MG63 (cell line): ENCODE measurements around the gene PPP1R9A. TPM values are rescaled to one million over a fixed set of nuclear protein-coding genes. Genes with fewer than 3 reads are reported as not detected.
A peak's percentile ranks its signal among the peaks of the same experiment; 100 is the strongest.

Experiments used
- DNase-seq: peaks from one replicate; pipeline ENCODE4 v3.0.0-alpha.2; 2020
- H3K27me3 ChIP-seq: fragments of 250-450 bp; sonication (Bioruptor Pico); 2 replicates; pipeline ENCODE4 v1.5.1; 2020; ENCODE audit warnings: mild to moderate bottlenecking, moderate library complexity
- H3K36me3 ChIP-seq: fragments of 250-450 bp; sonication (Bioruptor Pico); 2 replicates; pipeline ENCODE4 v1.5.1; 2020; ENCODE audit warnings: mild to moderate bottlenecking, moderate library complexity
- H3K4me3 ChIP-seq: fragments of 250-450 bp; sonication (Bioruptor Pico); 2 replicates; pipeline ENCODE4 v1.5.1; 2020; ENCODE audit warnings: mild to moderate bottlenecking, moderate library complexity
- H3K9me3 ChIP-seq: fragments of 250-450 bp; sonication (Bioruptor Pico); 2 replicates; pipeline ENCODE4 v1.5.1; 2020; ENCODE audit warnings: mild to moderate bottlenecking, moderate library complexity
- total RNA-seq: library from RNA; depleted of rRNA; stranded (reverse); fragments of >200 nt; shearing (Covaris generic); gene quantifications from 2 replicates; pipeline ENCODE4 v1.2.3, GENCODE V29; 2014; ENCODE audit warnings: low replicate concordance; rRNA removed

Gene PPP1R9A
- total RNA-seq = 1.7 and 3.1 TPM in 2 replicates

DNA sequence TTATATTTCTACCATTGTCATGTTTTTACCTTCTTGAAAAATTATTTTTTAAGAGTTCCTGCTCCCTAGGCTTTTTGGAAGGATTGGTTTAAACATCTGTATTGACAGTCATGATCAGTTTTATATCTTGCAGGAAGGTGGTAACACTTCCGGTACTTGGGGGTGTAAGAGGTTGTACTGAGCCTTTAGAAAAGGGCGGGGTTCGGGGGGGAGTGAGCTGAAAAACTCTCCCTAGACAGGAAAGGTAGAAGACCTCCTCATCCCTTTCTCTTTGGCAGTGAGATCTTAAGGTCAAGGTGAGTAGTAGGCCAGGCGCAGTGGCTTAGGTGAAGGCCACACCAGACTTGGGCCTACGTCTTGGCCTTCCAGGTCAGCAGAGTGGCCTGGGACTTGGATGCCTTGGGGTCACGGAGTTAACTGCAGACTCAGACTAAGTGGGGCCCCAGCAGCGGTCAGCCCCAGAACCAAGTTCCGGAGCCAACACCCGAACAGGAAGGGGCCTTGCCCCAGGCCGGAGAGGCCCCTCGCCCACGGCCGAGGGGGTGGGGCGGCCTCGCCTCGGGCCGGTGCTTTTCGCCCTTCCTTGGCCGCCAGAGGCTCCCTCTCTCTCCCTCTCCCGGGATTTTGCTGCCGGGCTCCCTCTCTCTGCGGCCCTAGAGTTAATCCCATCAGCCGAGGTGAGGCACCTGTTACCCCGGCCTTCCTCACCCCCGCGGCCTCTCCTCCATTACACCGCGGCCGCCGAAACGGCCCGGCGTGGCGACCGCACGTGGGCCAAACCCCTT, at the start of gene PPP1R9A:
PPP1R9A (plus strand) TSS at position 569 of the 785 bp plus-strand sequence. CDS start 2,520 bp downstream, outside the sequence.
- no peaks in the 10 kb centered on the region for H3K36me3 ChIP-seq
- peak within 1 kb of the TSS; percentile 56 for H3K4me3 ChIP-seq
- no peaks in the 10 kb centered on the region for H3K9me3 ChIP-seq
- DNase-seq = peak; percentile 49
- no peaks in the 10 kb centered on the region for H3K27me3 ChIP-seq

DNA sequence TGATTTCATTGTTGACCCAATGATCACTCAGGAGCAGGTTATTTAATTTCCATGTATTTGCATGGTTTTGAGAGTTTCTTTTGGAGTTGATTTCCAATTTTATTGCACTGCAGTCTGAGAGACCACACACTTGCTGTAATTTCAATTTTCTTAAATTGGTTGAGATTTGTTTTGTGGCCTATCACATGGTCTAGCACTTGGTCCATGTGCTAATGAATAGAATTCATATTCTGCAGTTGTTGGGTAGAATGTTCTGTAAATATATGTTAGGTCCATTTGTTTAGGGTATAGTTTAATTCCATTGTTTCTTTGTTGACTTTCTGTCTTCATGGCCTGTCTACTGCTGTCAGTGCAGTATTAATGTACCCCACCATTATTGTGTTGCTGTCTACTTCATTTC, 36.3 kb upstream of the PPP1R9A start:
- DNase-seq = no peak
- Histone ChIP-seq H3K36me3 (no peaks in the 10 kb centered on the region), H3K27me3 (no peaks in the 10 kb centered on the region), H3K4me3 (no peak overlapping the region), H3K9me3 (no peaks in the 10 kb centered on the region)

DNA sequence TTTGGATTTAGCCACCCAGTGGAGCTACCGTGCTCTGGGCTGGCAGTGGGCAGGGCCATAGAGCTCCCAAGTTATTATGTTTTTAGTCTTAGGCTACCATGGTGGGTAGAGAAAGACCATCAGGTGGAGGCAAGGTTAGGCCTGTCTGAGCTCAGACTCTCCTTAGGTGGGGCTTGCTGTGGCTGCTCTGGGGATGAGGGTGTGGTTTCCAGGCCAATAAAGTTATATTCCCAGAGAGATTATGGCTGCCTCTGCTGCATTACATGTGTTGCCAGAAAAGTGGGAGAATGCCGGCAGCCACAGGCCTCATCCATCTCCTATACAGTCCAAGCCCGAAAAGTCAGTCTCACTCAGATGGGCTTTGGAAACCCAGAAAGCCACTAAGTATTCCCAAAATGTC, 34.2 kb upstream of the PPP1R9A start:
- Histone ChIP-seq H3K4me3 (no peak overlapping the region), H3K9me3 (no peaks in the 10 kb centered on the region), H3K36me3 (no peaks in the 10 kb centered on the region), H3K27me3 (no peaks in the 10 kb centered on the region)
- no peak for DNase-seq

DNA sequence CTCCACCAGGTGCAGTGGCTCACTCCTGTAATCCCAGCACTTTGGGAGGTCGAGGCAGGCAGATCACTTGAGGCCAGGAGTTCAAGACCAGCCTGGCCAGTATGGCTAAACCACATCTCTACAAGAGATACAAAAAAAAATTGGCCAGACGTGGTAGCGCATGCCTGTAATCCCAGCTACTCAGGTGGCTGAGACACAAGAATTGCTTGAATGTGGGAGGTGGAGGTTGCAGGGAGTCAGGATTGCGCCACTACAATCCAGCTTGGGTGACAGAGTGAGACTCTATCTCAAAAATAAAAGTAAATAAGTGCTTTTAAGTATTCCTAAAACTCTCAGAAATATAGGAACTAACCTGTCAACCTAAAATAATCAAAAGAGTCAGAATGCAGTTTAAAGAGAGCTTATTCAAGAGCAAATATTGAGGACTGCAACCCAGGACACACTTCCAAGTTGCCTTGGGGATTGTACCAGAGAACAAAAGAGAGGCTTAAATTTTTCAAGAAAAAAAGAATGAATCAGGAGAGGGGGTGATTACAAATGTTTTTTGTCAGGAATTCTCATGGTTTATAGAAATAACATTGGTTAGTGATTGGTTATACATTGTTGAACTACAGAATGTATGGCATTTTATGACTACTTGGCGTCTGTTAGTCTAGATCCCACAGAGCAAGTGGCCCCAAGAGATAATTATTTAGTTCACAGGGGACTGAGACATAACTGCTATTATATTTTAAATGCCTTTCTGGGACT, 33.2 kb upstream of the PPP1R9A start:
- DNase-seq = no peak
- no peaks in the 10 kb centered on the region for H3K27me3 ChIP-seq
- no peak overlapping the region for H3K4me3 ChIP-seq
- H3K9me3 ChIP-seq = no peaks in the 10 kb centered on the region
- no peaks in the 10 kb centered on the region for H3K36me3 ChIP-seq

DNA sequence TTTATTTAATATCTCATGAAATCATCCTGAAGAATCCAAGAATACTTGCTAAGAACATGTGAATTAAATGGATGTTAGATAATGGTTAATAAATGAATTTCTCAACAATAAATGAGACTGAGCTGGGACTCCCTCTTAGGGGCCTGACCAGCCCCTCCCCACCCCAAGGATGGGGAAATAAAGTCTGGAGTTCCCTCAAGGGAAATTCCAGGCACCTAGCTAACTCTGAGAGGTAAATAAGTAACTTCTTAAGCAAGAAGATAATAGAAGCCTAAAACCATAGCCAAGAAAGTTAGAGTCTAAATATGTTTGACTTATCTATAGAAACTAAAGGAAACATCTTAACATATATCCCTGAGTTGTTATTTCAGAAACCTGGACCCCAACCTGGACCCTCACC, 32.2 kb upstream of the PPP1R9A start:
- Histone ChIP-seq H3K27me3 (no peaks in the 10 kb centered on the region), H3K9me3 (no peaks in the 10 kb centered on the region), H3K4me3 (no peak overlapping the region), H3K36me3 (no peaks in the 10 kb centered on the region)
- no peak for DNase-seq

DNA sequence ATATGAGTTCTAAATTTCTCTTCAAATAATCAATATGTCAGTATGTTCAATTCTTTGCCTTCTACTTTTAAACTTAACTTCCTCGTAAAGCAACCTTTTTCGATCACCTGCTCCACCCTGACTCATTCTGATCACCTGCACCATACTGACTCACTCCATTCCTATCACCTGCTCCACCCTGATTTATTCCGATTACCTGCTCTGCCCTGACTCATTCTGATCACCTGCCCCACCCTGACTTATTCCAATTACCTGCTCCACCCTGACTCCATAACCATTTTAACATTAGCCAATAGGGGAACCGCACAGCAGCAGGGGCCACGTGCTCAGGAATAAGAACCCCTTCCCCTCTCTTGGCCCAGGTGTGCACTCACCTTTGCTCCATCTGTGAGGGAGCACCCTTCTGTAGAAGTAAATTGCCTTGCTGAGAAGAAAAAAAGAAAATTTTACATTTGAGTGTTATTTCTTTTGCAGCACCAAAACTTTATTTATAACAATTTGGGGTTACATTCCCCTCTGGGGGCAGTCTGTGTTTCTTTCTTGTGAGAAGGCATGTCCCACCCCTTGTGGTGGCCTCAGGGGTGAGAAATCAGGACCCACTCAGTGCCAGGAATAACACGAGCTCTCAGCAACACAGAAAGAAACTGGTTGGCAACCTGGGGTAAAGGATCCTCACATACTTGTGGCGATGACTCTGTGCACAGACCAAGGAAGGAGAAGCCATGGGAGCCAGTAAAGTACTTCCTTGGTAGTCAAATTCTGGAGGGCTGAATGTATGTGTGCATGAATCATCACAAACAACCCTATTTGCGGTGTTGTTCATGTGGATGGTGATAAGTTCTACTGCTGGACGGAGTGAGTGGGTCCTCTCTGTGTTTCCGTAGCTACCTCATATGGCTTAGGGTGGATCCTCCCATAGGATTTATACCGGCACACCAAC, 29.4 kb upstream of the PPP1R9A start:
- no peaks in the 10 kb centered on the region for H3K36me3 ChIP-seq
- no peak for DNase-seq
- no peaks in the 10 kb centered on the region for H3K9me3 ChIP-seq
- H3K4me3 ChIP-seq = no peak overlapping the region
- H3K27me3 ChIP-seq = no peaks in the 10 kb centered on the region

DNA sequence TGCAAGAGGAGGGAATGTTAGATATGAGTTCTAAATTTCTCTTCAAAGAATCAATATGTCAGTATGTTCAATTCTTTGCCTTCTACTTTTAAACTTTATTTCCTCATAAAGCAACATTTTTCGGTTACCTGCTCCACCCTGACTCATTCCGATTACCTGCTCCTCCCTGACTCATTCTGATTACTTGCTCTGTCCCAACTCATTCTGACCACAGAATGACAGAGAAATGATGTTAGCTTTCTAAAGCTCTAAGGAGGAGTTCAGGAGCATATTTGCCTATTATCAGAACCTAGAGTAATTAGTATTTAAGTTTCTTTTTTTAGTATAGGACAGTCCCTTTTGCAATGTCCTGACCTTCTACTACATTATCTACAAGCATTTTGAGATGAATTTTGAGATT, 24.5 kb upstream of the PPP1R9A start:
- no peaks in the 10 kb centered on the region for H3K27me3 ChIP-seq
- DNase-seq = no peak
- H3K4me3 ChIP-seq = no peak overlapping the region

DNA sequence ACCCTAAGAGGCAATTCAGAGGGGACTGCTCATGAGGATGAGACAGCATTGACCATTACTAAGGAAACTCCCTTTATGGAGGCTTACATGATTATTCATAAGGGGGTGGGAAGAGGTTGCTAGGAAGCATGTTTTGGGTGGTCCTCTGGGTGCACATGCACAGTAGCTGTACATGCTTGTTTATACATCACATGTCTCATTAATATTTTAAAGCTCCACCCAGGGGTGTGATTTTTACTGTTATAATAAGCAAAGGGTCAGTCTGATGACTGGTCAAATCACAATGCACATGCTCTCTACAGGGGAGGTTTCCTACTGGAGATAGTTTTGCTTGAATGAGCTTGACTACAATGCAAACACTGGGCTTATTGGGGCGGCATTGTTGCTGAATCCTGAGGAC, 23.8 kb upstream of the PPP1R9A start:
- no peak for DNase-seq
- Histone ChIP-seq H3K27me3 (no peaks in the 10 kb centered on the region), H3K36me3 (no peaks in the 10 kb centered on the region), H3K4me3 (no peak overlapping the region), H3K9me3 (no peaks in the 10 kb centered on the region)

More for the DNA sequence above, 24.5 kb upstream of the PPP1R9A start:
- Histone ChIP-seq H3K36me3 (no peaks in the 10 kb centered on the region), H3K9me3 (no peaks in the 10 kb centered on the region)

DNA sequence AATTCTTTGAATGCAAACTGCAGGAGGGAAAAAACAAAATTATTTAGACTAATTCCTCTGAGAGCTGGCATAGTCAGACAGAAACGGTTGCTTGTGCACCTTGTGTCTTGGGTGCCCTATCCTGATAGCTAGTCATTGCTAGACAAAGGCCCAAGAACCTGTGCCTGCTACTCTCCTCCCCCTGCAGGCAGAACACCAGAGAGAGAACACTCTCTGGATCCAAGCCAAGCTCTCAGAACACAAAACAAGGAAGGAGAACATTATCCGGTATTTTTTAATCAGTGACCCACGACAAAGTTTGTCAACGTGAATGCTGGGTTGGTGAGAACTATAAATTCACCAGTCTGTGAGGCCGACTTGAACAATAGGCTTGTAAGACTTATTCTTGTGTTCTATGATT, 18.8 kb upstream of the PPP1R9A start:
- Histone ChIP-seq H3K27me3 (no peaks in the 10 kb centered on the region), H3K36me3 (no peaks in the 10 kb centered on the region), H3K4me3 (no peak overlapping the region), H3K9me3 (no peaks in the 10 kb centered on the region)
- DNase-seq = no peak

DNA sequence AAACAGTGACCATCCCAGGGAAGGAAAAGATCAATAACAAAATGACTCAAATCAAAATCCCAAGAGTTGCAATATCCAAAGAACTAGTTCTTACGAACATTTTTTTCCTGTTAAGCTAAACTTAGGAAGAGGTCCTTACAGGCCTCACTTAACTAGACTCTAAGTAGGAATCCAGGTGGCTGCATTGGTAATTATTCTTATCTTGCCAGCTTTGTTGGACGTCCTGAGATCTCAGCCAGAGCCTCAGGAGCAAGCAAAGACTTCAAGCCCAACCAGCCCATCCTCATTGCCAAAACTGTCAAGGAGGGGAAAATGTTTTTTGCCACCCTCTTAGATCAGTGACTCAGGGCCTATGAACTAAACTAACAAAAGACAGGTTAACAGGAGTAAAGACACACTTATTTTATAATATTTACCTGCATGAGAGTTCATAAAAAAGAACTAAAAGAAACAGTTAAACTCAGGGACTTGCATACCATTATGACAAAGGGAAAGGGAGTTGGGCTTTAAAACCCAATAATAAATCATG, 18.3 kb upstream of the PPP1R9A start:
- no peak overlapping the region for H3K4me3 ChIP-seq
- DNase-seq = no peak
- no peaks in the 10 kb centered on the region for H3K36me3 ChIP-seq
- no peaks in the 10 kb centered on the region for H3K9me3 ChIP-seq
- no peaks in the 10 kb centered on the region for H3K27me3 ChIP-seq

DNA sequence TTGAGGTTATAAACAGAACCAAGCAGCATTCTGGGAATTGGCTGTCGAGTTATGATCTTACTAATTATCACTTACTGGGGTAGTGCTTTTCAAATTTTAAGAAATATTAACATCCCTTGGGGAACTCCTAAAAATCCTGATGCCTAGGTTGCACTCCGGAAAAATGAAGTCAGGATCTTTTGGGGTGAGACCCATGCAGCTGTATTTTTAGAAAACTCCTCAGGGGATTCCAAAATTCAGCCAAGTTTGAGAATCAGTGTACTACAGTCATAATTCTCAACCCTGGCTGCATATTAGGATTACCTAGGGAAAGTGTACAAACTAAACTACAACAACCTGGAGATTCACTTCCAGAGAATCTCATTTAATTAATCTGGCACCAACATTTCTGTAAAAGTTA, 17.2 kb upstream of the PPP1R9A start:
- Histone ChIP-seq H3K9me3 (no peaks in the 10 kb centered on the region), H3K36me3 (no peaks in the 10 kb centered on the region), H3K4me3 (no peak overlapping the region), H3K27me3 (no peaks in the 10 kb centered on the region)
- no peak for DNase-seq

DNA sequence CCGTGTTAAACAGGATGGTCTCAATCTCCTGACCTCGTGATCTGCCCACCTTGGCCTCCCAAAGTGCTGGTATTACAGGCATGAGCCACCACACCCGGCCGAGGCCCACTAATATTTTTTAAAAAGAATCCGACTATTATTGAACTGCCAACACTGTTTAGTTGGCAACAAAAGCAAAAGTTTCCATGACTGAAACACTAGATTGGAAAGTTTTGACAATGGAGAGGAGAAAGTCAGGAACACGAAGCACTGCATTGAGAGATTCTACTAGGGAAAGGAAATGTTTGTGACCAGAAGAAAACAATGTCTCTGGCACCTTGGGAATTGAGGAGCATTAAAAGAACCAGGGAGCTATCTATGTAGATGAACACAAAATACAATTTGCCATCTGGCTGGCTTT, 13.7 kb upstream of the PPP1R9A start:
- H3K27me3 ChIP-seq = no peaks in the 10 kb centered on the region
- H3K9me3 ChIP-seq = no peaks in the 10 kb centered on the region
- H3K36me3 ChIP-seq = no peaks in the 10 kb centered on the region
- H3K4me3 ChIP-seq = no peak overlapping the region
- no peak for DNase-seq

DNA sequence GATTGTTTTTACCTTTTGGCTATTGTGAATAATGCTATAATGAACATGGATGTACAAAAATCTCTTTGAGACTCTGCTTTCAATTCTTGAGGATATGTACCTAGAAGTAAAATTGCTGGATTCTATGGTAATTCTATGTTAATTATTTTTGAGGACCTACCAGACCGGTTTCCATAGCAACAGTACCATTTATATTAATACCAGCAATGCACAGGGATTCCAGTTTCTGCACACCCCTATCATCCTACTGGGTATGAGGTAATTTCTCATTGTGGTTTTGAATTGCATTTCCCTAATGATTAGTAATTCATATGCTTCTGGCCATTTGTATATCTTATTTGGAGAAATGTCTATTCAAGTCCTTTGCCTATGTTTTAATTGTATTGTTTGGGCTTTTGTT, 9.9 kb upstream of the PPP1R9A start:
- Histone ChIP-seq H3K9me3 (no peaks in the 10 kb centered on the region), H3K27me3 (no peaks in the 10 kb centered on the region), H3K36me3 (no peaks in the 10 kb centered on the region), H3K4me3 (no peak overlapping the region)
- no peak for DNase-seq

DNA sequence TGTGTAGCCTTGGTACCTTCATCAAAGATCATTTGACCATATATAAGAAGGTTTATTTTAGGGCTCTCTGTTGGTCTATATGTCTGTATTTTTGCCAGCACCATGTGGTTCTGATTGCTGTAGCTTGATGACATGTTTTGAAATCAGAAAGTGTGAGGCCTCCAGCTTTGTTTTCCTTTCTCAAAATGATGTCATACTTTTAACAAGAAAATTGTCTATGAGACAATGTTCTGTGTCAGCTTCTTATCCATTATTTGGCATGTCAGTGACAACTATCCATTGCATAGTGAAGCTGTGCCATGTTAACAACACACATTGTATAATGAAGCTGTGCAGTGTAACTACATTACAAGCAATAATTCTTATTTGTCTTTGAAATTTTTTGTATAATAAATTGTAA, 9.1 kb upstream of the PPP1R9A start:
- Histone ChIP-seq H3K9me3 (no peaks in the 10 kb centered on the region), H3K27me3 (no peaks in the 10 kb centered on the region), H3K4me3 (no peak overlapping the region), H3K36me3 (no peaks in the 10 kb centered on the region)
- DNase-seq = no peak

DNA sequence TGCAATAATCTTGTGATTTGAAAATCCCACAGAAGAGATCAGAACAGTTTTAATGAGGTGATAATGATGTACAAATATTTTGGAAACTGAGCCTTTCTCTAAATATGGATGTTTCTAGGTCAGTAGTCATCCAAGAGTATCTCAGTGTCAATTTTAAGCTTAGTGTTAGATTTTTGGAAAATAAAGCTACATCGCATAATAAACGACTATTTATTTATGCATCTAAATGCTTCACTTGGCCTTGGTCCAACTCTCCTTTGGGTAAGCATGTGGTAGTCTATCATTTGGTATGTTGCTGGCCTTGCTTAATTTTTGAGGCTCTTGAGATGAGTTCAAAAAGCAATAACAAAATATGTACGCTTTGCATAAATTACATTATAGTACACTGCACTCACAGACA, 5.4 kb upstream of the PPP1R9A start:
- Histone ChIP-seq H3K36me3 (no peaks in the 10 kb centered on the region), H3K9me3 (no peaks in the 10 kb centered on the region), H3K27me3 (no peaks in the 10 kb centered on the region), H3K4me3 (no peak overlapping the region)
- DNase-seq = no peak

DNA sequence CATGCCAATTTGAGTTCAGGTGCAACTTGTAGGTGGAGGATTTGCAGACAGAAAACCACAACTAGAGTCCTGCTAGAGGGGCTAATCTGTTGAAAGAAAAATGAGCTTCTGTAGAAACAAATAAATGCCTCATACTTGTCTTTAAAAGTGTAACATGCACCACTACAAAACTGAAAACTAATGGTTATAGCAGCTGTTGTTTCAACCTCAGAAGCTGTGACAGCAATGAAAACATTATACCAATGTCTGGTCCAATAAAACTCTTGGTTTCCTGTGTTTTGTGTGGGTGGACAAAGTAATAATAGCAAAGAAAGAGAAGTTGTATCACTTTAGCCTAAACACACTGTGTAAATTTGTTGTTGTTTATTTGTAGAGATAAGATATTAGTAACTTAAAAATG, 3.4 kb upstream of the PPP1R9A start:
- no peak for DNase-seq
- H3K4me3 ChIP-seq = no peak overlapping the region
- no peaks in the 10 kb centered on the region for H3K9me3 ChIP-seq
- H3K27me3 ChIP-seq = no peaks in the 10 kb centered on the region
- no peaks in the 10 kb centered on the region for H3K36me3 ChIP-seq

DNA sequence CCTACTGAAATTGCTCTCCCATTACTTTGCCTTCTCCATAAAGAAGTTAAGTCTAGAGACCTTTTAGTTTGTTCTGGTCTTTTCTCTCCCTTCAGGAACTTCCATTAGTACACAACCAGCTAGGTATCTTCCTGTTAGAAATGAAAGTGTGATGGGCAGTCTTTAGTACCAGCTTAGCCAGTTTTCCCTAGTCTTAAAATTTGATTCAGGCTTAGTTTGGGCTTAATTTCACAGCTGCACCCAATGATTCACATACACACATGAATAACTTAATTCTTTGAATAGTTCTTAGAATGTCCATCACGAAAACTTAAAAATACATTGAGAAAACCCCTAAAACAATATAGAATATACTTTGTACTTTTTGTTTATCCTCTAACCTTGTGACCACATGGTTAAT, 2.4 kb upstream of the PPP1R9A start:
- DNase-seq = no peak
- no peaks in the 10 kb centered on the region for H3K9me3 ChIP-seq
- no peak overlapping the region for H3K4me3 ChIP-seq
- no peaks in the 10 kb centered on the region for H3K36me3 ChIP-seq
- H3K27me3 ChIP-seq = no peaks in the 10 kb centered on the region
